GM23338 (cell line): ENCODE results near the gene SAMD11. TPM values are rescaled to one million over a fixed set of nuclear protein-coding genes. Genes with fewer than 3 reads are reported as not detected.

Experiments
- ATAC-seq: fragments of 200-7000 bp; cut with Tn5 transposase; 3 replicates; pipeline ENCODE4 v1.9.1; 2020
- DNase-seq: peaks from one replicate; pipeline ENCODE4 v3.0.0-alpha.2; 2015; ENCODE audit warnings: low spot score
- H2AFZ ChIP-seq: fragments of 200-600 bp; sonication (generic); 2 replicates; pipeline ENCODE4 v1.8.0; 2016; ENCODE audit warnings: antibody characterized with exemption, mild to moderate bottlenecking, moderate library complexity
- H3F3A ChIP-seq: fragments of 200-600 bp; sonication (generic); replicated peaks from 2 replicates; pipeline ENCODE4 v1.8.0; 2017; ENCODE audit warnings: antibody characterized with exemption, mixed run types, low read depth
- H3K27ac ChIP-seq: fragments of 200-600 bp; sonication (generic); 2 replicates; pipeline ENCODE4 v1.6.1; 2016; ENCODE audit warnings: low read depth
- H3K27me3 ChIP-seq: fragments of 200-600 bp; sonication (generic); 2 replicates; pipeline ENCODE4 v1.8.0; 2016; ENCODE audit warnings: mild to moderate bottlenecking, mixed run types, moderate library complexity; ENCODE audit not compliant: insufficient read depth
- H3K36me3 ChIP-seq: fragments of 200-600 bp; sonication (generic); 2 replicates; pipeline ENCODE4 v1.8.0; 2016; ENCODE audit warnings: mild to moderate bottlenecking; ENCODE audit not compliant: insufficient read depth
- H3K4me1 ChIP-seq: fragments of 200-600 bp; sonication (generic); 2 replicates; pipeline ENCODE4 v1.8.0; 2016; ENCODE audit warnings: mild to moderate bottlenecking, moderate library complexity; ENCODE audit not compliant: insufficient read depth
- H3K4me2 ChIP-seq: fragments of 200-600 bp; sonication (generic); 2 replicates; pipeline ENCODE4 v1.7.1; 2017; ENCODE audit warnings: mixed run types
- H3K4me3 ChIP-seq: fragments of 200-600 bp; sonication (generic); 2 replicates; pipeline ENCODE4 v1.6.1; 2016; ENCODE audit warnings: mixed run types
- H3K79me2 ChIP-seq: fragments of 200-600 bp; sonication (generic); replicated peaks from 2 replicates; pipeline ENCODE4 v1.8.0; 2017; ENCODE audit warnings: mild to moderate bottlenecking; ENCODE audit not compliant: insufficient read depth
- H3K9me2 ChIP-seq: fragments of 200-600 bp; sonication (generic); 2 replicates; pipeline ENCODE4 v1.8.0; 2017; ENCODE audit not compliant: insufficient read depth
- H4K20me1 ChIP-seq: fragments of 200-600 bp; sonication (generic); replicated peaks from 2 replicates; pipeline ENCODE4 v1.8.0; 2017; ENCODE audit warnings: mild to moderate bottlenecking; ENCODE audit not compliant: insufficient read depth
- H3K27ac Mint-ChIP-seq: 2 replicates; pipeline ENCODE4 v1.8.0; 2020; ENCODE audit warnings: inconsistent platforms, mild to moderate bottlenecking, moderate library complexity, mixed read lengths
- H3K27me3 Mint-ChIP-seq: 3 replicates; pipeline ENCODE4 v1.8.0; 2022; ENCODE audit warnings: low read depth, mild to moderate bottlenecking, moderate library complexity, mixed read lengths, inconsistent platforms; ENCODE audit not compliant: insufficient read depth, poor library complexity
- H3K36me3 Mint-ChIP-seq: 3 replicates; pipeline ENCODE4 v1.8.0; 2021; ENCODE audit warnings: low read depth, mild to moderate bottlenecking, inconsistent platforms, moderate library complexity, mixed read lengths
- H3K4me1 Mint-ChIP-seq: 3 replicates; pipeline ENCODE4 v1.8.0; 2020; ENCODE audit warnings: mild to moderate bottlenecking, inconsistent platforms, mixed read lengths
- H3K4me3 Mint-ChIP-seq: 3 replicates; pipeline ENCODE4 v1.8.0; 2021; ENCODE audit warnings: moderate library complexity, mild to moderate bottlenecking, inconsistent platforms, mixed read lengths
- H3K9me3 Mint-ChIP-seq: 3 replicates; pipeline ENCODE4 v1.8.0; 2020; ENCODE audit warnings: moderate library complexity, mild to moderate bottlenecking, inconsistent platforms, mixed read lengths
- CREB1 ChIP-seq: fragments of 250-450 bp; sonication (Bioruptor Pico); IDR thresholded peaks from 2 replicates; pipeline ENCODE4 v1.5.0; 2020; ENCODE audit warnings: low read depth, mild to moderate bottlenecking, moderate library complexity
- EZH2 ChIP-seq: fragments of 200-600 bp; sonication (generic); IDR thresholded peaks from one replicate; pipeline ENCODE4 v1.8.0; 2017; ENCODE audit warnings: antibody characterized with exemption, mild to moderate bottlenecking, low read depth; ENCODE audit not compliant: unreplicated experiment
- EZH2phosphoT487 ChIP-seq: fragments of 200-600 bp; sonication (generic); IDR thresholded peaks from one replicate; pipeline ENCODE4 v1.8.1; 2018; ENCODE audit warnings: antibody characterized with exemption; ENCODE audit not compliant: unreplicated experiment
- JUNB ChIP-seq: IDR thresholded peaks from one replicate; pipeline ENCODE4 v1.6.1; 2016; ENCODE audit warnings: antibody characterized with exemption; ENCODE audit not compliant: unreplicated experiment
- NANOG ChIP-seq: IDR thresholded peaks from 2 replicates; pipeline ENCODE4 v1.6.1; 2016; ENCODE audit warnings: antibody characterized with exemption, borderline replicate concordance
- POLR2AphosphoS5 ChIP-seq: IDR thresholded peaks from 2 replicates; pipeline ENCODE4 v1.6.1; 2016; ENCODE audit warnings: antibody characterized with exemption, low read depth
- STAT1 ChIP-seq: IDR thresholded peaks from one replicate; pipeline ENCODE4 v1.6.1; 2016; ENCODE audit warnings: antibody characterized with exemption; ENCODE audit not compliant: unreplicated experiment
- ZNF114 ChIP-seq: fragments of 250-450 bp; sonication (Bioruptor Pico); IDR thresholded peaks from 2 replicates; pipeline ENCODE4 v1.5.0; 2020; ENCODE audit warnings: mild to moderate bottlenecking, moderate library complexity
- polyA plus RNA-seq: library from polyadenylated mRNA; unstranded; fragments of >200 nt; fragmentation: Nextera tagmentation; extraction: Ambion mirVana; gene quantifications from 2 replicates; pipeline ENCODE4 v1.2.1, GENCODE V29; 2016
- total RNA-seq: library from RNA; depleted of rRNA; stranded (reverse); fragments of >200 nt; shearing (Covaris generic); gene quantifications from 2 replicates; pipeline ENCODE4 v1.2.3, GENCODE V29; 2014
- TF ChIP-seq, protein P1 (sequence below), 2 experiments: fragments of 200-600 bp in 1 of 2; sonication (generic) in 1 of 2; conservative IDR thresholded peaks; 2 replicates each; pipeline versions ENCODE4 v1.5.1 to v1.6.1; 2016 to 2017; ENCODE audit warnings: antibody characterized with exemption in 2 of 2, low read depth in 2 of 2, mild to moderate bottlenecking in 2 of 2, moderate library complexity in 1 of 2
- TF ChIP-seq, protein P2 (sequence below): IDR thresholded peaks from 2 replicates; pipeline ENCODE4 v1.6.1; 2016; ENCODE audit warnings: antibody characterized with exemption
- TF ChIP-seq, protein P3 (sequence below): fragments of 250-450 bp; sonication (Bioruptor Pico); IDR thresholded peaks from 2 replicates; pipeline ENCODE4 v1.5.0; 2020; ENCODE audit warnings: mild to moderate bottlenecking, moderate library complexity
- TF ChIP-seq, protein P4 (sequence below): IDR thresholded peaks from one replicate; pipeline ENCODE4 v1.6.1; 2018; ENCODE audit warnings: antibody characterized with exemption; ENCODE audit not compliant: unreplicated experiment

The SAMD11 gene
- total and polyA plus RNA-seq, 2 experiments from 2014 or later, result 0.14 to 0.40 TPM

DNA sequence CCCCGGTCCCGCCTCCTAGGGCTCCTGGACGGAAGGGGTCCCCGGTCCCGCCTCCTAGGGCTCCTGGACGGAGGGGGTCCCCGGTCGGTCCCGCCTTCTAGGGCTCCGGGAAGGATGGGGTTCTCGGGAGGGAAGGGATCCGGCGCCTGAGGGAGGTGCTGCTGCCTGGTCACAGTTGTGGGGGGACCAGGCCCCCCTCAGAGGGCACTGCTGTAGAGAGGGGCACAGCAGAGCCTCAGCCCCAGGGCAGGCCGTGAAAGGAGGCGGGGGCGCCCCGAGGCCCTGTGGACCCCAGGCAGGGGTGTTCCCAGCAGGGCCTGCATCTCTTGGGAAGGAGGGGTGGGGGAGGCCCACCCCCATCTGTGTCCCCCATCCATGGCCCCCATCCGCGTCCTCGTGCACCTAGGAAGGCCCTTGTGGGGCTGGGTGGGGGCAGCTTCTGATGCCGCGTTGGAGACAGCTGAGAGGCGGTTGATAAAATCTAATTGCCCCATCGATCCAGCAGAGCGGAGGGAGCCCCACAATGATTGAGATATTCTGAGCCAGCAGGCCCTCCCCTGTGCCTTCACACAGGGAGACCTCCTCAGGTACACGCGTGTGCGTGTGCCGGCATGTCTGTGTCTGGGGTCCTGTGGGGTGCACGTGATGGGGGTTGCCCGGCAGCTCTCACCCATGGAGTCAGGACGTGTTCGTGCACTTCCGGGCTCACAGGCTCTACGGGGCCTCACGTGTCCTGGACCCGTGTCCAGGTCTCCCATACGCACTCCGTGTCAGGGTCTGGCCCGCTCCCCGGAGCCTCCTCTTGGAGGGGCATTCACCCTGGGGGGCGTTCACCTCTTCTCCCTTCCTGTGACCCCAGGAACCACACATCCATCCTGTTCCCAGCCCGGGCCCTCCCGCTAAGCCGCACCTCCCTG, 12.9 kb downstream of the SAMD11 start:
- Mint-ChIP-seq H3K9me3 (no peaks in the 10 kb centered on the region; the same call in 2 of the 3 replicates), H3K4me1 (peaks cover 11% of the 10 kb centered on the region), H3K27ac (no peak overlapping the region), H3K4me3 (no peak overlapping the region), H3K27me3 (peaks cover 79% of the 10 kb centered on the region), H3K36me3 (no peaks in the 10 kb centered on the region)
- Histone ChIP-seq H3F3A (no peaks in the 10 kb centered on the region), H3K27me3 (peaks cover 88% of the 10 kb centered on the region), H3K27ac (no peak overlapping the region), H3K4me3 (no peak overlapping the region), H4K20me1 (no peaks in the 10 kb centered on the region), H3K79me2 (no peaks in the 10 kb centered on the region), H3K36me3 (no peaks in the 10 kb centered on the region), H3K4me1 (no peaks in the 10 kb centered on the region; the same call in 1 of the 2 replicates), H2AFZ (no peak overlapping the region), H3K4me2 (no peak overlapping the region), H3K9me2 (no peaks in the 10 kb centered on the region)
- ATAC-seq, result no peak
- TF ChIP-seq CREB1 (CRISPR knock-in tag), result no peak
- TF ChIP-seq, protein P1, sequence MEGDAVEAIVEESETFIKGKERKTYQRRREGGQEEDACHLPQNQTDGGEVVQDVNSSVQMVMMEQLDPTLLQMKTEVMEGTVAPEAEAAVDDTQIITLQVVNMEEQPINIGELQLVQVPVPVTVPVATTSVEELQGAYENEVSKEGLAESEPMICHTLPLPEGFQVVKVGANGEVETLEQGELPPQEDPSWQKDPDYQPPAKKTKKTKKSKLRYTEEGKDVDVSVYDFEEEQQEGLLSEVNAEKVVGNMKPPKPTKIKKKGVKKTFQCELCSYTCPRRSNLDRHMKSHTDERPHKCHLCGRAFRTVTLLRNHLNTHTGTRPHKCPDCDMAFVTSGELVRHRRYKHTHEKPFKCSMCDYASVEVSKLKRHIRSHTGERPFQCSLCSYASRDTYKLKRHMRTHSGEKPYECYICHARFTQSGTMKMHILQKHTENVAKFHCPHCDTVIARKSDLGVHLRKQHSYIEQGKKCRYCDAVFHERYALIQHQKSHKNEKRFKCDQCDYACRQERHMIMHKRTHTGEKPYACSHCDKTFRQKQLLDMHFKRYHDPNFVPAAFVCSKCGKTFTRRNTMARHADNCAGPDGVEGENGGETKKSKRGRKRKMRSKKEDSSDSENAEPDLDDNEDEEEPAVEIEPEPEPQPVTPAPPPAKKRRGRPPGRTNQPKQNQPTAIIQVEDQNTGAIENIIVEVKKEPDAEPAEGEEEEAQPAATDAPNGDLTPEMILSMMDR (conservative IDR thresholded peaks at IDR 0.05; ENCODE audit: low read depth in 2 of 2), result no peak
- TF ChIP-seq EZH2phosphoT487, result no peak
- TF ChIP-seq NANOG, result no peak
- no peak for TF ChIP-seq STAT1
- no peak for TF ChIP-seq EZH2
- TF ChIP-seq POLR2AphosphoS5, result no peak
- no peak for TF ChIP-seq ZNF114
- TF ChIP-seq, protein P2, sequence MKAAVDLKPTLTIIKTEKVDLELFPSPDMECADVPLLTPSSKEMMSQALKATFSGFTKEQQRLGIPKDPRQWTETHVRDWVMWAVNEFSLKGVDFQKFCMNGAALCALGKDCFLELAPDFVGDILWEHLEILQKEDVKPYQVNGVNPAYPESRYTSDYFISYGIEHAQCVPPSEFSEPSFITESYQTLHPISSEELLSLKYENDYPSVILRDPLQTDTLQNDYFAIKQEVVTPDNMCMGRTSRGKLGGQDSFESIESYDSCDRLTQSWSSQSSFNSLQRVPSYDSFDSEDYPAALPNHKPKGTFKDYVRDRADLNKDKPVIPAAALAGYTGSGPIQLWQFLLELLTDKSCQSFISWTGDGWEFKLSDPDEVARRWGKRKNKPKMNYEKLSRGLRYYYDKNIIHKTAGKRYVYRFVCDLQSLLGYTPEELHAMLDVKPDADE, result no peak
- TF ChIP-seq JUNB, result no peak
- TF ChIP-seq, protein P3, sequence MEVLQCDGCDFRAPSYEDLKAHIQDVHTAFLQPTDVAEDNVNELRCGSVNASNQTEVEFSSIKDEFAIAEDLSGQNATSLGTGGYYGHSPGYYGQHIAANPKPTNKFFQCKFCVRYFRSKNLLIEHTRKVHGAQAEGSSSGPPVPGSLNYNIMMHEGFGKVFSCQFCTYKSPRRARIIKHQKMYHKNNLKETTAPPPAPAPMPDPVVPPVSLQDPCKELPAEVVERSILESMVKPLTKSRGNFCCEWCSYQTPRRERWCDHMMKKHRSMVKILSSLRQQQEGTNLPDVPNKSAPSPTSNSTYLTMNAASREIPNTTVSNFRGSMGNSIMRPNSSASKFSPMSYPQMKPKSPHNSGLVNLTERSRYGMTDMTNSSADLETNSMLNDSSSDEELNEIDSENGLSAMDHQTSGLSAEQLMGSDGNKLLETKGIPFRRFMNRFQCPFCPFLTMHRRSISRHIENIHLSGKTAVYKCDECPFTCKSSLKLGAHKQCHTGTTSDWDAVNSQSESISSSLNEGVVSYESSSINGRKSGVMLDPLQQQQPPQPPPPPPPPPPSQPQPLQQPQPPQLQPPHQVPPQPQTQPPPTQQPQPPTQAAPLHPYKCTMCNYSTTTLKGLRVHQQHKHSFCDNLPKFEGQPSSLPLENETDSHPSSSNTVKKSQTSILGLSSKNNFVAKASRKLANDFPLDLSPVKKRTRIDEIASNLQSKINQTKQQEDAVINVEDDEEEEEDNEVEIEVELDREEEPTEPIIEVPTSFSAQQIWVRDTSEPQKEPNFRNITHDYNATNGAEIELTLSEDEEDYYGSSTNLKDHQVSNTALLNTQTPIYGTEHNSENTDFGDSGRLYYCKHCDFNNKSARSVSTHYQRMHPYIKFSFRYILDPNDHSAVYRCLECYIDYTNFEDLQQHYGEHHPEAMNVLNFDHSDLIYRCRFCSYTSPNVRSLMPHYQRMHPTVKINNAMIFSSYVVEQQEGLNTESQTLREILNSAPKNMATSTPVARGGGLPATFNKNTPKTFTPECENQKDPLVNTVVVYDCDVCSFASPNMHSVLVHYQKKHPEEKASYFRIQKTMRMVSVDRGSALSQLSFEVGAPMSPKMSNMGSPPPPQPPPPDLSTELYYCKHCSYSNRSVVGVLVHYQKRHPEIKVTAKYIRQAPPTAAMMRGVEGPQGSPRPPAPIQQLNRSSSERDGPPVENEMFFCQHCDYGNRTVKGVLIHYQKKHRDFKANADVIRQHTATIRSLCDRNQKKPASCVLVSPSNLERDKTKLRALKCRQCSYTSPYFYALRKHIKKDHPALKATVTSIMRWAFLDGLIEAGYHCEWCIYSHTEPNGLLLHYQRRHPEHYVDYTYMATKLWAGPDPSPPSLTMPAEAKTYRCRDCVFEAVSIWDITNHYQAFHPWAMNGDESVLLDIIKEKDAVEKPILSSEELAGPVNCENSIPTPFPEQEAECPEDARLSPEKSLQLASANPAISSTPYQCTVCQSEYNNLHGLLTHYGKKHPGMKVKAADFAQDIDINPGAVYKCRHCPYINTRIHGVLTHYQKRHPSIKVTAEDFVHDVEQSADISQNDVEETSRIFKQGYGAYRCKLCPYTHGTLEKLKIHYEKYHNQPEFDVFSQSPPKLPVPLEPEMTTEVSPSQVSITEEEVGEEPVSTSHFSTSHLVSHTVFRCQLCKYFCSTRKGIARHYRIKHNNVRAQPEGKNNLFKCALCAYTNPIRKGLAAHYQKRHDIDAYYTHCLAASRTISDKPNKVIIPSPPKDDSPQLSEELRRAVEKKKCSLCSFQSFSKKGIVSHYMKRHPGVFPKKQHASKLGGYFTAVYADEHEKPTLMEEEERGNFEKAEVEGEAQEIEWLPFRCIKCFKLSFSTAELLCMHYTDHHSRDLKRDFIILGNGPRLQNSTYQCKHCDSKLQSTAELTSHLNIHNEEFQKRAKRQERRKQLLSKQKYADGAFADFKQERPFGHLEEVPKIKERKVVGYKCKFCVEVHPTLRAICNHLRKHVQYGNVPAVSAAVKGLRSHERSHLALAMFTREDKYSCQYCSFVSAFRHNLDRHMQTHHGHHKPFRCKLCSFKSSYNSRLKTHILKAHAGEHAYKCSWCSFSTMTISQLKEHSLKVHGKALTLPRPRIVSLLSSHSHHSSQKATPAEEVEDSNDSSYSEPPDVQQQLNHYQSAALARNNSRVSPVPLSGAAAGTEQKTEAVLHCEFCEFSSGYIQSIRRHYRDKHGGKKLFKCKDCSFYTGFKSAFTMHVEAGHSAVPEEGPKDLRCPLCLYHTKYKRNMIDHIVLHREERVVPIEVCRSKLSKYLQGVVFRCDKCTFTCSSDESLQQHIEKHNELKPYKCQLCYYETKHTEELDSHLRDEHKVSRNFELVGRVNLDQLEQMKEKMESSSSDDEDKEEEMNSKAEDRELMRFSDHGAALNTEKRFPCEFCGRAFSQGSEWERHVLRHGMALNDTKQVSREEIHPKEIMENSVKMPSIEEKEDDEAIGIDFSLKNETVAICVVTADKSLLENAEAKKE (CRISPR knock-in tag), result no peak
- TF ChIP-seq, protein P4, sequence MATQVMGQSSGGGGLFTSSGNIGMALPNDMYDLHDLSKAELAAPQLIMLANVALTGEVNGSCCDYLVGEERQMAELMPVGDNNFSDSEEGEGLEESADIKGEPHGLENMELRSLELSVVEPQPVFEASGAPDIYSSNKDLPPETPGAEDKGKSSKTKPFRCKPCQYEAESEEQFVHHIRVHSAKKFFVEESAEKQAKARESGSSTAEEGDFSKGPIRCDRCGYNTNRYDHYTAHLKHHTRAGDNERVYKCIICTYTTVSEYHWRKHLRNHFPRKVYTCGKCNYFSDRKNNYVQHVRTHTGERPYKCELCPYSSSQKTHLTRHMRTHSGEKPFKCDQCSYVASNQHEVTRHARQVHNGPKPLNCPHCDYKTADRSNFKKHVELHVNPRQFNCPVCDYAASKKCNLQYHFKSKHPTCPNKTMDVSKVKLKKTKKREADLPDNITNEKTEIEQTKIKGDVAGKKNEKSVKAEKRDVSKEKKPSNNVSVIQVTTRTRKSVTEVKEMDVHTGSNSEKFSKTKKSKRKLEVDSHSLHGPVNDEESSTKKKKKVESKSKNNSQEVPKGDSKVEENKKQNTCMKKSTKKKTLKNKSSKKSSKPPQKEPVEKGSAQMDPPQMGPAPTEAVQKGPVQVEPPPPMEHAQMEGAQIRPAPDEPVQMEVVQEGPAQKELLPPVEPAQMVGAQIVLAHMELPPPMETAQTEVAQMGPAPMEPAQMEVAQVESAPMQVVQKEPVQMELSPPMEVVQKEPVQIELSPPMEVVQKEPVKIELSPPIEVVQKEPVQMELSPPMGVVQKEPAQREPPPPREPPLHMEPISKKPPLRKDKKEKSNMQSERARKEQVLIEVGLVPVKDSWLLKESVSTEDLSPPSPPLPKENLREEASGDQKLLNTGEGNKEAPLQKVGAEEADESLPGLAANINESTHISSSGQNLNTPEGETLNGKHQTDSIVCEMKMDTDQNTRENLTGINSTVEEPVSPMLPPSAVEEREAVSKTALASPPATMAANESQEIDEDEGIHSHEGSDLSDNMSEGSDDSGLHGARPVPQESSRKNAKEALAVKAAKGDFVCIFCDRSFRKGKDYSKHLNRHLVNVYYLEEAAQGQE, result no peak
- no peak for DNase-seq
